K562 (cell line): Measurements from ENCODE around the gene SH3D21. TPM values are rescaled to one million over a fixed set of nuclear protein-coding genes. Genes with fewer than 3 reads are reported as not detected.

ENCODE experiments used
- ARID4B ChIP-seq: sonication (generic); formaldehyde crosslinking; IDR thresholded peaks from 2 replicates; pipeline ENCODE4 v1.8.0; 2022; ENCODE audit warnings: mild to moderate bottlenecking, missing genetic modification reagents
- ATF2 ChIP-seq: sonication (generic); formaldehyde crosslinking; IDR thresholded peaks from 2 replicates; pipeline ENCODE4 v1.8.1; 2022; ENCODE audit warnings: missing genetic modification reagents
- BACH1 ChIP-seq: fragments of 200-800 bp; sonication (Bioruptor generic); IDR thresholded peaks from 2 replicates; pipeline ENCODE4 v1.6.1; 2016; ENCODE audit warnings: missing genetic modification characterization, missing compliant biosample characterization
- BCOR ChIP-seq: fragments of 450-650 bp; IDR thresholded peaks from 2 replicates; pipeline ENCODE4 v1.6.1; 2016
- DNMT1 ChIP-seq: fragments of 450-650 bp; IDR thresholded peaks from 2 replicates; pipeline ENCODE4 v1.6.1; 2016; ENCODE audit warnings: antibody characterized with exemption, mild to moderate bottlenecking
- ELK3 ChIP-seq: fragments of 450-650 bp; formaldehyde crosslinking; IDR thresholded peaks from 2 replicates; pipeline ENCODE4 v1.4.0; 2020; ENCODE audit warnings: mild to moderate bottlenecking
- FIP1L1 ChIP-seq: fragments of 200-400 bp; formaldehyde crosslinking; IDR thresholded peaks from 2 replicates; pipeline ENCODE4 v1.6.1; 2018; ENCODE audit warnings: mild to moderate bottlenecking, low read depth, low read length; ENCODE audit not compliant: poor library complexity, severe bottlenecking
- HMGXB4 ChIP-seq: sonication (generic); formaldehyde crosslinking; IDR thresholded peaks from 2 replicates; pipeline ENCODE4 v1.8.1; 2023; ENCODE audit warnings: mild to moderate bottlenecking, missing genetic modification reagents
- MAX ChIP-seq: sonication (generic); formaldehyde crosslinking; IDR thresholded peaks from 2 replicates; pipeline ENCODE4 v1.9.0; 2022; ENCODE audit warnings: mild to moderate bottlenecking, missing genetic modification reagents
- MYC ChIP-seq, 2 experiments: fragments of 250-450 bp in 1 of 2; sonication (Bioruptor Pico) in 1 of 2; IDR thresholded peaks; 2 replicates each; pipeline versions ENCODE4 v1.5.1 to v1.6.1; 2012 to 2021; ENCODE audit warnings: low read depth in 2 of 2, borderline replicate concordance in 1 of 2, improper control_type of control experiment in 1 of 2, low read length in 1 of 2, mild to moderate bottlenecking in 1 of 2, moderate library complexity in 1 of 2
- NCOA4 ChIP-seq: fragments of 450-650 bp; IDR thresholded peaks from 2 replicates; pipeline ENCODE4 v1.6.1; 2018; ENCODE audit warnings: mild to moderate bottlenecking; ENCODE audit not compliant: partially characterized antibody
- NFATC3 ChIP-seq: fragments of 450-650 bp; IDR thresholded peaks from 2 replicates; pipeline ENCODE4 v1.6.1; 2017; ENCODE audit warnings: mild to moderate bottlenecking
- NFE2 ChIP-seq: IDR thresholded peaks from 2 replicates; pipeline ENCODE4 v1.6.1; 2014; ENCODE audit warnings: antibody characterized with exemption, low read depth
- PCBP2 ChIP-seq: fragments of 200-400 bp; formaldehyde crosslinking; IDR thresholded peaks from 2 replicates; pipeline ENCODE4 v1.6.1; 2018; ENCODE audit warnings: low read length, low read depth, mild to moderate bottlenecking, moderate library complexity; ENCODE audit not compliant: poor library complexity, severe bottlenecking
- SAFB ChIP-seq: fragments of 200-400 bp; formaldehyde crosslinking; IDR thresholded peaks from 2 replicates; pipeline ENCODE4 v1.6.1; 2017; ENCODE audit warnings: low read depth, low read length, borderline replicate concordance
- SNAPC5 ChIP-seq: fragments of 250-450 bp; sonication (Bioruptor Pico); IDR thresholded peaks from 2 replicates; pipeline ENCODE4 v1.8.0; 2021; ENCODE audit warnings: moderate library complexity, mild to moderate bottlenecking, inconsistent platforms
- ZNF175 ChIP-seq: fragments of 200-800 bp; sonication (Bioruptor generic); IDR thresholded peaks from 2 replicates; pipeline ENCODE4 v1.6.1; 2016; ENCODE audit warnings: low read depth, mild to moderate bottlenecking, missing genetic modification characterization, missing compliant biosample characterization
- ZNF197 ChIP-seq: fragments of 200-800 bp; sonication (Bioruptor generic); IDR thresholded peaks from 2 replicates; pipeline ENCODE4 v1.6.1; 2016; ENCODE audit warnings: low read depth, missing genetic modification characterization, missing compliant biosample characterization
- ZNF584 ChIP-seq: fragments of 200-800 bp; sonication (Bioruptor generic); IDR thresholded peaks from 2 replicates; pipeline ENCODE4 v1.6.1; 2016; ENCODE audit warnings: low read depth, mild to moderate bottlenecking, missing genetic modification characterization, missing compliant biosample characterization
- ZNF668 ChIP-seq: fragments of 250-450 bp; sonication (Bioruptor Pico); IDR thresholded peaks from 2 replicates; pipeline ENCODE4 v1.8.0; 2022; ENCODE audit warnings: mild to moderate bottlenecking, inconsistent platforms
- polyA plus RNA-seq, 8 experiments: library from polyadenylated mRNA; depleted of rRNA in 4 of 8; stranded (reverse) in 5 of 8; unstranded in 3 of 8; fragments of >200 nt; fragmentation: Nextera tagmentation in 2 of 8; fragmentation: Illumina TruSeq in 1 of 8; extraction: Ambion mirVana in 2 of 8; extraction: Trizol in 1 of 8; gene quantifications; 2 replicates each; pipeline versions ENCODE4 v1.2.1 to v1.2.3, GENCODE V29; 2011 to 2014; ENCODE audit warnings: inconsistent platforms in 1 of 8, missing spikeins in 1 of 8
- total RNA-seq, 7 experiments: library from RNA; depleted of rRNA in 6 of 7; stranded (reverse); fragments of >200 nt in 6 of 7; fragmentation: Illumina TruSeq in 2 of 7; extraction: Trizol in 2 of 7; gene quantifications; 2 replicates each; pipeline versions ENCODE4 v1.2.1 to v1.2.3, GENCODE V29; 2011 to 2021; ENCODE audit warnings: low replicate concordance in 1 of 7

SH3D21 gene
- total and polyA plus RNA-seq, 9 of the 15 experiments (the other 6 are each of a cell fraction or from before 2014, with no cell fraction given): 0.01 to 4.7 (median 1.8) TPM

- 0 out of 2 replicates have a peak, but pooled peaks have one; percentile 42 for TF ChIP-seq MYC (IDR thresholded peaks at IDR 0.05; ENCODE audit: low read depth, low read length)
- TF ChIP-seq MYC (CRISPR knock-in tag; IDR thresholded peaks at IDR 0.05; ENCODE audit: borderline replicate concordance, low read depth): no peak
- TF ChIP-seq ELK3 (CRISPR knock-in tag): no peak
- no peak for TF ChIP-seq BCOR
- no peak for TF ChIP-seq ZNF668
- TF ChIP-seq NCOA4: no peak
- no peak for TF ChIP-seq FIP1L1
- TF ChIP-seq SAFB: no peak
- no peak for TF ChIP-seq NFE2
- TF ChIP-seq ZNF584 (CRISPR knock-in tag): no peak
- no peak for TF ChIP-seq ARID4B (CRISPR knock-in tag)
- TF ChIP-seq ZNF175 (CRISPR knock-in tag): no peak
- TF ChIP-seq ATF2: no peak
- TF ChIP-seq NFATC3: no peak
- TF ChIP-seq BACH1 (tag): no peak
- TF ChIP-seq MAX: no peak
- TF ChIP-seq DNMT1: no peak
- no peak for TF ChIP-seq HMGXB4 (CRISPR knock-in tag)
- no peak for TF ChIP-seq ZNF197 (CRISPR knock-in tag)
- TF ChIP-seq SNAPC5: no peak
- no peak for TF ChIP-seq PCBP2
Observed at GRCh38 chr1:36273024-36273423, 33.1 kb upstream of the SH3D21 start (continued).
